DMS114 treated with DMSO at 0.1 percent for 48 hours (cell line): ENCODE results near the gene TTN.

Source experiments
- DNase-seq: peaks from one replicate; lab custom pipeline; 2025; ENCODE audit not compliant: unreplicated experiment; lab: John Stamatoyannopoulos, UW

The TTN gene

GRCh38 chr2:178506524-178506923, 300.7 kb downstream of the TTN start:
- DNase-seq, result no peak

DNA sequence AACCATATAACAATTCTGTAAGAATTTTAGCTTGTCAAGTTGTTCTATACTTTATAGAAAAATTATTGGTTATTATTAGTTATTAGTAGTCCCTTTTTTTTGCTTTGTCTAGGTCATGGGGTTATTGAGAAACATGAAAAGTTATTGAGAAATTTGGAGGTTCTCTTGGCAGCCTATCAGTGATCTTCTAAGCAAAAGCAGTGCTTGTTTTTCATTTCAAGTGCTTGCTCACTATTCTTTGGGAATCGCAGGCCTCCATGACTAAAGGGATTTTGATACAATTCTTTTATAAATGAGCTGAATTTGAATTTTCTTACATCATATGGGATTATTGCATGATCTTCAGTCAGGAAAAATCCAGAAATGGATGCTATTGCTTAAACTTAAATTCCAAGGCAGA, 301.1 kb downstream of the TTN start:
- no peak for DNase-seq

- no peak for DNase-seq
Observed at GRCh38 chr2:178502751-178503150, 304.5 kb downstream of the TTN start.

GRCh38 chr2:178499640-178500039, 307.6 kb downstream of the TTN start:
- DNase-seq, result no peak

- no peak for DNase-seq
Observed at GRCh38 chr2:178498137-178498536, 309.1 kb downstream of the TTN start.

- DNase-seq, result no peak
Observed at GRCh38 chr2:178496049-178496448, 311.2 kb downstream of the TTN start.

GRCh38 chr2:178491612-178492011, 315.6 kb downstream of the TTN start:
- DNase-seq, result no peak

DNA sequence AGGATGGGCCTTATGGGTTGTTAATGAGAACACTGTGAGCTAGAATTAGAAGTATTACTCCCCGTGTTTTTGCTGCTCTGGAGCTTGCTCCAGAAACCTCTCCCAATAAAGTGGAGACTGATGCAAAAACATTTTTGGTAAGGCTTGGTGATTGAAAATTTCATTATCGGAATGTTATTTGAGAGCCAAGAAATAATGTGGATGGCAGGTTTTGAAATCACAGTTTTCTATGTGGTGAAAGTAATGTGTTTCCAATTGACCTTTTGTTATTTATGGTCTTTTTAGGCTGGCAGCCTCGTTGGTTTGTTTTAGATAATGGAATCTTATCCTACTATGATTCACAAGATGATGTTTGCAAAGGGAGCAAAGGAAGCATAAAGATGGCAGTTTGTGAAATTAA, 321.9 kb downstream of the TTN start:
- no peak for DNase-seq

- DNase-seq, result no peak
Observed at GRCh38 chr2:178484245-178485041, 322.8 kb downstream of the TTN start.

DNA sequence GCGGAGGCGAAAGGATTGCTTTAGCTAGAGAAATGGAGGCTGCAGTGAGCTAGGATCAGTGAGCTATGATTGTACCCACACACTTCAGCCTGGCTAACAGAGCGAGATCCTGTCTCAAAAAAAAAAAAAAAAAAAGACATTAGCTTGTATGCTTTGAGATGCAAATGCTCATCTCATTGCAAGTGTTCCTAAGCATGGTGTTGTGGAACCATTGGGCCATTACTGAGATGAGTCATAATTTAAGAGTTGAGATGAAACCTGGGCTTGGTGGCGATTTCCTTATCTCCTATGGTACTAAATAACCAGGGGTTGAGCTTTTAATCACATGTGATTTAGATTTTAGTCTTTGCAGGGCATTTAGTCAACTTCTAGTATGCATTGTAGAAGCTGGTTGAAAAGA, 324.8 kb downstream of the TTN start:
- no peak for DNase-seq

- DNase-seq, result peak; percentile 65
Observed at GRCh38 chr2:178480227-178481181, 326.7 kb downstream of the TTN start, which contains the start of gene PLEKHA3. TSS of gene PLEKHA3 (plus strand) at chr2:178480457. CDS start at chr2:178480870, 413 bp downstream.

- DNase-seq, result no peak
Observed at GRCh38 chr2:178479758-178480226, 327.4 kb downstream of the TTN start.

- no peak for DNase-seq
Observed at GRCh38 chr2:178479275-178479616, 328.0 kb downstream of the TTN start.

GRCh38 chr2:178478439-178479274, 328.6 kb downstream of the TTN start, which contains the start of gene FKBP7:
TSS of gene FKBP7 (minus strand) at chr2:178478600. CDS start at chr2:178478499, 101 bp downstream.
- DNase-seq, result peak; percentile 57

- no peak for DNase-seq
Observed at GRCh38 chr2:178478130-178478438, 329.1 kb downstream of the TTN start.

GRCh38 chr2:178477443-178478129, 329.6 kb downstream of the TTN start:
- no peak for DNase-seq

- no peak for DNase-seq
Observed at GRCh38 chr2:178476477-178476876, 330.7 kb downstream of the TTN start.
